HG02852 (cell line): ENCODE results near the gene PRRC2B.
"Not testable (repeated sequence)": the region's sequence is repeated elsewhere in the genome, so short reads cannot be mapped to it uniquely, and the experiment has no call there.

ENCODE experiments used
- ATAC-seq: cut with Tn5 transposase; IDR thresholded peaks from one replicate; pipeline ENCODE4 v1.9.1; 2021; ENCODE audit warnings: mild to moderate bottlenecking, moderate library complexity; ENCODE audit not compliant: unreplicated experiment

The PRRC2B gene

DNA sequence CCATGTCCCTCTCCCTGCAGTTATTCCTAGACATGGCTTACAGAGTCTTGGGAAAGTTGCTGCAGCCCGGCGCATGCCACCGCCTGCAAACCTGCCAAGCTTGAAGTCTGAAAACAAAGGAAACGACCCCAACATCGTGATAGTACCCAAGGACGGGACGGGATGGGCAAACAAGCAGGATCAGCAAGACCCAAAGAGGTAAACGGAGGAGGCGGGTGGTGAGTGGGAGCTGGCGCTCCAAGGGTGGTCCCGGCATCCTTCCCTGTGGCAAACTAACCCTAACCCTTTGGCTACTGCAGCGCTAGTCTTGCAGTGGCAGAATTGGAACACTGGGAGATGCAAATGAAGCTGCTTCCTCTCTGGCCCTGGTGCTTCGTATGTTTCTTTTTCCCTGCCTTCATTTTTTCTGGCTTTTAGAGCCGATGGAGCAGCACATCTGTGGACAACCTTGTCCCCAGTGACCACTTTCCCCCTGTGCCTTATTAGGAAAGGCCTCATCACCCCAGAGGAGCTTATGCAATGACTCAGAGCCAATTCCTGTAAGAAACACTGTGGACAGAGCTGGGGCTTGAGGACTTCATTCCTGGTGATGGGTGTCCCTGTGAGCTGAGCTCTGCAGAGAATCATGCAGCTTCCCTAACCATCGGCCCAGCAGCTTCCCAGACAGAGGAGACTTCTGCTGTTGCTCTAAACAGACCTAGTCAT is 38.9 kb downstream of the PRRC2B start:
- no peak for ATAC-seq

DNA sequence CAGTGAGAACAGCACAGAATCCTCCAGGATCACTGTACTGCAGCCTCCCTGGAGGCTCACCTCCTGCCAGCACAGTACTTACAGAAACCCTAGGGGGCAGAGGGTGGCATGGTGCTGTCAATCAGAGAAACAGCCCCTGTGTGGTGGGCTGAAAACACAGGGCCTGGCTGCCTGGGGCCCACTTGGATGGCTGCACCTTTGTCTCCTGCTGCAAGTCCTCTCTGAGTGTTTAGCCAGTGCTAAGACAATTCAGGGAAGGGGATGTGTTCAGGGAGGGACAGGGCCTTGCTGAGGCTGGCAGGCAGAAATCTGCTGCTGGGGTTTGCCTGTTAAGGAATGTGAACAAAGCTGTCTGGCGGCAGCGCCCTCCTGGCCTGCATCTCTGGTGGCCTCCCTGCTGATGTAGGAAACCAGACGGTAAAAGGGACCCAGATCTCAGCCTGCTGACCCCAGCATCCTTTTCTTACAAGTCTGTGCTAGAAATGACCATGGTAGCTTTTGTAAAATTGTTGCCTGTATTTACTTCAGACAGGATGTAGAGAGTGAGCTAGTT is 39.5 kb downstream of the PRRC2B start:
- no peak for ATAC-seq

DNA sequence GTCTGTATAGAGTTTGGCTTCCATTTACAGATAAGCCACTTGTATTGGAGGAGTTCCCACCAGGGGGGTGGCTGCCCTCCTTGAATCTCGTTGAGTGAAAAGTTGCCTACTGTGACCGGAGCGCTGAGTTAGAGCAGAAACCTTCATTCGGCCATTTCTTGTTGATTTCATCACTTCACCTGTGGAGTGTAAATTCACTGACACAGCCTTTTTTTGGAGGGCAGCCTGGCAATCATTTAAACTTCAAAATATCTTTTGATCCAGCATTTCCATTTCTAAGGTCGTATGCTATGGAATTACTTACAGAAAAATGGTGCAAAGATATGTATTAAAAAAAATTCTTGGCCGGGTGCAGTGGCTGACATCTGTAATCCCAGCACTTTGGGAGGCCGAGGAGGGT is 40.8 kb downstream of the PRRC2B start:
- no peak for ATAC-seq

GRCh38 chr9:131436376-131436775 is 42.5 kb downstream of the PRRC2B start:
- no peak for ATAC-seq

GRCh38 chr9:131436865-131437271 is 43.0 kb downstream of the PRRC2B start:
- ATAC-seq: no peak

GRCh38 chr9:131438190-131438589 is 44.3 kb downstream of the PRRC2B start:
- no peak for ATAC-seq

DNA sequence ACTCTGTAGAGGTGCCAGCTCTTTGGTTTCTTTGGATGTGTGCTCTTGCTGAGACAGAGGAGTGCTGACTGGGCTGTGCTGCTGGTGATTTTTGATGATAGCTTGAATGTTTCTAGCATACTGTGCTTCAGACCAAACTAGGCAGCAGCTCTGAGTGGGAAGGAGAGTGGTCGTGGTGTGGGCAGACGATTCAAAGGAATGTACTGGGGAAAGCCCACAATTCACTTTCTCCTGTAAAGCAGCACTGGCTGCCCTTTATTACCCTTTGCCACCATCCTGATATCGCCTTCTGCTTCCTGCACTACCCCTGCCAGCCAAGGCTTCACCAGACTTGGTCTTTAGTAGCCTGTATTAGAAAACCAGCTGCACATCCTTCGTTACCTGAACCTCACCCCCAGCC is 45.3 kb downstream of the PRRC2B start:
- ATAC-seq: no peak

DNA sequence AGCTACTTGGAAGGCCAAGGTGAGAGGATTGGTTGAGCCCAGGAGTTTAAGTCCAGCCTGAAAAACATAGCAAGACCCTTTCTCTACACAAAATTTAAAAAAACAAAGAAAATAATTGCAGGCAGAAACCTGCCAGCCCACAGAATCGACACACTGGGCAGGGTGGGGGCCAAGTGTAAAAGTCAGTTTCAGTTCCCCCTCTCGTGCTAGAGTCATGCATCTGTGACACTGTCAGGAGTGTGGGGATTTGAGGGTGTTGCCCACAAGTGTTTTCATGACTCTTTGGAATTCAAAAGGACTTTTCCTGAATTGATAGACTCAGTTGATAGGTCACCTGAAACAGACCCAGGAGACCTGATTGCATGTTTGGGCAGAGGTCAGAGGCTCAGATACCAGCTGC is 47.6 kb downstream of the PRRC2B start:
- no peak for ATAC-seq

DNA sequence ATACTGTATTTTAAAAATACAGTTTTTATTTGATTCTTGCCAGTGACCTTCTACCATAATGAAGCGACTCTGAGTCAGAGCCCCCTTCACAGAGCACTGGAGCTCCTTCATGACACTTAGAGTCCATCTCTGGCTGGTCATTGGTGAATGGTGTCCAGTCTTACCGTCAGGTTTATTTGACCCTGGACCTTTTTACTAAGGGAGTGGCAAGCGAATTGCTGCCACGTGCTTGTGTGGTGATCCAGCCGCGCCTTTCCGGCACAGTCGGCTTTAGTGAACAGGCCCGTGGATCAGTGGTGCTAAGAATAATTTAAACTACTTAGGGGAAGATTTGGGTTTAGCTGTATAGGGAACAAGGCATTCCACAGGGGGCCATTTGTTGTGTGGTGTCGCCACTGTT is 48.5 kb downstream of the PRRC2B start:
- ATAC-seq: no peak

GRCh38 chr9:131443648-131444047 is 49.8 kb downstream of the PRRC2B start:
- ATAC-seq: no peak

- ATAC-seq: no peak
These were observed 52.4 kb downstream of the PRRC2B start for GRCh38 chr9:131446276-131446675.

DNA sequence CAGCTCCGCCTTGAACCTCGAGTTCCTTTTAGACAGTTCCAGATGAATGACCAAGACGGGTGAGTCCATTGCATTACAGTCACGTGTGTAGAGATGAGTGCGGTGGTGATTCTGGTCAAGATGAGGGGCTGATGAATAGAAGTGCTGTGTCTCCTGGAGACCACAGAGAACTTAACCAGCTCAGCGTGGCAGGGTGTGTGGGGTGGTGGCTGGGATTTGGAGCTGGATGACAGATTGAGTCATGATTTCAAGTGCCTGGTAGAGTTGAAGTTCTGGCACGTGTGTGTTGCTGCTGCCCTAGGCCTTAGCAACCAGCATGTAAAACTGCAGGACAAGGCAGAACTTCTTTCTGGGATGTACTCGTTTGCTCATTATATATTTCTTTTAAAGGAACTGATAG is 53.3 kb downstream of the PRRC2B start:
- no peak for ATAC-seq

- no peak for ATAC-seq
These were observed 53.7 kb downstream of the PRRC2B start for GRCh38 chr9:131447600-131447999.

- ATAC-seq: no peak
These were observed 54.9 kb downstream of the PRRC2B start for GRCh38 chr9:131448818-131449217.

DNA sequence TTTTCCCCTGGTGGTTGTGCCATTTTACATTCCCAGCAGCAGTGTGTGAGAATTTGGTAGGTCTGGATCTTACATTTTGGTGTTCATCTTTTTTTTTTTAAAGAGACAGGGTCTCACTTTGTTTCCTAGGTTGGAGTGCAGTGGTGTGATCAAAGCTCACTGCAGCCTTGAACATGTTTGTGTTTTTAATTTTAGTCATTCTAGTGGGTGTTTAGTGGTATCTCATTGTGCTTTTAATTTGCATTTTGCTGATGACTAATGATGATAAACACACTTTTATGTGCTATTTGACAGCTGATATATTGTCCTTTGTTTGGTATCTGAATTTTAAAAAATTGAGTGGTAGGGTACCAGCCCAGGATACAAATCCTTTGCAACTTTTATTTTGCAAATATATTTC is 55.4 kb downstream of the PRRC2B start:
- no peak for ATAC-seq

- no peak for ATAC-seq
These were observed 60.1 kb downstream of the PRRC2B start for GRCh38 chr9:131454028-131454427.

- ATAC-seq: not testable (repeated sequence)
These were observed 61.8 kb downstream of the PRRC2B start for GRCh38 chr9:131455655-131456054.

GRCh38 chr9:131457746-131458145 is 63.9 kb downstream of the PRRC2B start:
- no peak for ATAC-seq

GRCh38 chr9:131459056-131459455 is 65.2 kb downstream of the PRRC2B start:
- ATAC-seq: no peak

GRCh38 chr9:131461166-131461565 is 67.3 kb downstream of the PRRC2B start:
- ATAC-seq: no peak

DNA sequence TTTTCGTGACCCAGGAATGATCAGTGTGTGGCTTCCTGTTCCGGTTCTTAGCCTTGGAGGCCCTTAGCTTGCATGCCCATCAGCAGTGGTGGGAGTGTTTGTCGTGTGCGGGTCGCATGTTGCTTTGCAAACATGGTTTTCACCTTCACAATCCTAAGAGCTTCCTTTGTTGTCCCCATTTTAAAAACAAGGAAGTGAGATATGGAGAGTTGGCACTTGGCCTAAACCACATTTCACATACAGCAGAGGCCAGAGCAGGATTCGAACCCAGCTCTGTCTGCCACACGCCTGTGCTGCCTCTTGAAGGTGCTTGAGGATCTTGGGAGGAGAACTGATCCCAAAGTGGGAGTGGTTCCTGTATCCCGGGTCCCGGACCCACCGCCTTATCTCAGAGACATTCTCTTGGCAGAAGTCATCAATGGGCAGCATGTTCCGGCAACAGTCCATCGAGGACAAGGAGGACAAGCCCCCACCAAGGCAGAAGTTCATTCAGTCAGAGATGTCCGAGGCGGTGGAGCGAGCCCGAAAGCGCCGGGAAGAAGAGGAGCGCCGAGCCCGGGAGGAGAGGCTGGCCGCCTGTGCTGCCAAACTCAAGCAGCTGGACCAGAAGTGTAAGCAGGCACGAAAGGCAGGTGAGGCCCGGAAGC is 70.6 kb downstream of the PRRC2B start:
- no peak for ATAC-seq

GRCh38 chr9:131465401-131465800 is 71.5 kb downstream of the PRRC2B start:
- ATAC-seq: no peak
